Measurements from ENCODE around the gene HBQ1. TPM values are rescaled to one million over a fixed set of nuclear protein-coding genes. Genes with fewer than 3 reads are reported as not detected.

Gene HBQ1
- total and polyA plus RNA-seq, 2 of the 4 experiments (the other 2 are of a cell fraction): 0.92 TPM; not detected in 1

- Histone ChIP-seq H3K9me1 (ENCODE audit: insufficient read depth, low read length) (no peaks in the 10 kb centered on the region), H3K56ac (ENCODE audit: extremely low read depth, insufficient read depth, low read length) (no peak overlapping the region), H3K4me2 (ENCODE audit: low read depth, low read length) (no peak overlapping the region), H2AFZ (replicated peaks; ENCODE audit: low read length, poor library complexity) (peak overlapping the region; percentile 71), H2BK20ac (ENCODE audit: low read depth, low read length) (no peak overlapping the region), H3K79me1 (ENCODE audit: low read depth in 1 of 2, low read length in 2 of 2) (no peaks in the 10 kb centered on the region), H3K27me3 (ENCODE audit: control insufficient read depth, insufficient read depth, low read length) (no peaks in the 10 kb centered on the region), H2AK9ac (replicated peaks; ENCODE audit: low read depth, low read length, poor library complexity) (peak overlapping the region; percentile 61), H3K4ac (ENCODE audit: low read depth, low read length) (no peak overlapping the region), H4K91ac (ENCODE audit: insufficient read depth, low read depth, low read length) (no peak overlapping the region), H3K27ac (ENCODE audit: insufficient read depth, low read length) (no peak overlapping the region), H4K20me1 (ENCODE audit: insufficient read depth, low read length) (no peaks in the 10 kb centered on the region), H3K9me3 (ENCODE audit: control insufficient read depth, insufficient read depth, low read length) (no peaks in the 10 kb centered on the region), H3K23ac (ENCODE audit: low read depth, low read length) (no peak overlapping the region), H3K4me1 (ENCODE audit: control insufficient read depth, insufficient read depth, low read length) (no peaks in the 10 kb centered on the region; the same call in 1 of the 2 replicates), H3K9ac (ENCODE audit: low read depth, low read length) (no peak overlapping the region), H3K18ac (ENCODE audit: low read depth, low read length) (no peak overlapping the region), H2BK5ac (ENCODE audit: low read depth, low read length, poor library complexity, severe bottlenecking) (no peak overlapping the region), H4K8ac (ENCODE audit: low read depth in 2 of 2, low read length in 2 of 2) (0 out of 4 replicates have a peak overlapping the region, but pooled peaks of 1 of the 2 experiments have one; percentile 11), H3K36me3 (ENCODE audit: control insufficient read depth, insufficient read depth, low read length) (no peaks in the 10 kb centered on the region), H2BK120ac (ENCODE audit: low read depth, low read length) (no peak overlapping the region), H3K4me3 (ENCODE audit: insufficient read depth, low read depth, low read length) (no peak overlapping the region), H2BK15ac (ENCODE audit: low read depth, low read length) (no peak overlapping the region), H3K14ac (replicated peaks; ENCODE audit: low read depth, low read length) (no peak overlapping the region), H4K5ac (ENCODE audit: low read depth, low read length) (no peak overlapping the region), H2AK5ac (ENCODE audit: low read depth, low read length) (no peak overlapping the region)
- dilution Hi-C loops (cut with HindIII; ENCODE audit: low sequenced_read_pairs, unreplicated experiment) (no loop called here), intact Hi-C loops (cut with micrococcal nuclease) (no loop called here), in situ Hi-C loops (cut with MboI; ENCODE audit: low sequenced_read_pairs) (no loop called here)
- TF ChIP-seq MAZ (IDR thresholded peaks at IDR 0.05; ENCODE audit: borderline replicate concordance, low read depth, low read length): no peak
- no peak for TF ChIP-seq MAFK (IDR thresholded peaks at IDR 0.05; ENCODE audit: low read depth, low read length)
- TF ChIP-seq RAD21 (IDR thresholded peaks at IDR 0.05; ENCODE audit: low read length): no peak
- no peak for TF ChIP-seq NFE2L2 (IDR thresholded peaks at IDR 0.05; ENCODE audit: low read depth, low read length)
- TF ChIP-seq BHLHE40 (IDR thresholded peaks at IDR 0.05; ENCODE audit: low read depth, low read length): no peak
- no peak for TF ChIP-seq CHD1 (IDR thresholded peaks at IDR 0.05; ENCODE audit: low read depth, low read length)
- no peak for TF ChIP-seq MXI1 (IDR thresholded peaks at IDR 0.05; ENCODE audit: borderline replicate concordance, low read depth, low read length)
- TF ChIP-seq POLR2A (IDR thresholded peaks at IDR 0.05; ENCODE audit: low read depth, low read length): no peak
- TF ChIP-seq RCOR1 (IDR thresholded peaks at IDR 0.05; ENCODE audit: insufficient replicate concordance, low read length): no peak
- no peak for TF ChIP-seq FOS (IDR thresholded peaks at IDR 0.05; ENCODE audit: low read depth, low read length)
- TF ChIP-seq CTCF (conservative IDR thresholded peaks at IDR 0.05; ENCODE audit: low read depth, low read length): no peak
- no peak for TF ChIP-seq CEBPB (IDR thresholded peaks at IDR 0.05; ENCODE audit: low read depth, low read length)
- TF ChIP-seq ELK1 (IDR thresholded peaks at IDR 0.05; ENCODE audit: borderline replicate concordance, low read depth, low read length): no peak
- TF ChIP-seq USF2 (IDR thresholded peaks at IDR 0.05; ENCODE audit: low read depth, low read length): no peak
- DNase-seq (no peak), ATAC-seq (ENCODE audit: low read depth) (peak; percentile 44)
- BruUV-seq (replicated peaks): no TSS peak
- ChIA-PET POLR2A (ENCODE audit: unreplicated experiment) (no interaction called here), CTCF (no interaction called here)
- 49% methylated on average over 4 of the region's 6 CpGs; no CpG with 5 or more reads in 1 of the 2 experiments for WGBS, 2 experiments (ENCODE audit: extremely low coverage in 2 of 2, insufficient read length in 1 of 2)
These were observed 36.8 kb upstream of the HBQ1 start for GRCh38 chr16:143456-143855.

Measured in IMR-90 (cell line).